Activated naive CD8-positive, alpha-beta T cell treated with anti-CD3 and anti-CD28 coated beads, Interleukin-2, amount 10 ng/mL, durations not matched to agents 7 days and 5 days (primary cell): Measurements from ENCODE around the gene ADAMTS9. TPM values are rescaled to one million over a fixed set of nuclear protein-coding genes. Genes with fewer than 3 reads are reported as not detected.
A peak's percentile ranks its signal among the peaks of the same experiment; 100 is the strongest.

ENCODE experiments used
- ATAC-seq: fragments of 150-1000 bp; cut with Tn5 transposase; one replicate; pipeline ENCODE4 v1.10.0; 2021; ENCODE audit warnings: low read depth, moderate library complexity
- POLR2A ChIA-PET: fragments of 350-600 bp; sonication (Branson Sonifier 250); formaldehyde crosslinking; loops from one replicate; lab custom pipeline; 2021; ENCODE audit warnings: antibody characterized with exemption; lab: Charles Lee
- DNase-seq: peaks from one replicate; pipeline ENCODE4 v3.0.0; 2021
- H3K27ac Mint-ChIP-seq: one replicate; pipeline ENCODE4 v1.8.0; 2022; ENCODE audit warnings: mild to moderate bottlenecking, mixed read lengths
- H3K27me3 Mint-ChIP-seq: one replicate; pipeline ENCODE4 v1.8.0; 2022; ENCODE audit warnings: mild to moderate bottlenecking, moderate library complexity, mixed read lengths
- H3K36me3 Mint-ChIP-seq: one replicate; pipeline ENCODE4 v1.8.0; 2021; ENCODE audit warnings: mild to moderate bottlenecking, mixed read lengths
- H3K4me1 Mint-ChIP-seq: one replicate; pipeline ENCODE4 v1.8.0; 2021; ENCODE audit warnings: mixed read lengths
- H3K4me3 Mint-ChIP-seq: one replicate; pipeline ENCODE4 v1.8.0; 2022; ENCODE audit warnings: mild to moderate bottlenecking, moderate library complexity, mixed read lengths
- H3K9me3 Mint-ChIP-seq: one replicate; pipeline ENCODE4 v1.8.0; 2021; ENCODE audit warnings: mixed read lengths
- total RNA-seq, 2 experiments: library from RNA; stranded (reverse); gene quantifications; one replicate each; pipeline ENCODE4 v1.2.3, GENCODE V29; 2021

Gene ADAMTS9
- total RNA-seq, 2 experiments from 2014 or later: not detected

- POLR2A ChIA-PET: no interaction called here
- ATAC-seq (peak; percentile 71), DNase-seq (peak; percentile 59)
- H3K27ac Mint-ChIP-seq: no peak overlapping the region
- H3K27me3 Mint-ChIP-seq: peaks cover 4% of the 10 kb centered on the region
- H3K36me3 Mint-ChIP-seq: no peaks in the 10 kb centered on the region
- H3K9me3 Mint-ChIP-seq: no peaks in the 10 kb centered on the region
- H3K4me1 Mint-ChIP-seq: peaks cover 2% of the 10 kb centered on the region
- H3K4me3 Mint-ChIP-seq: no peak overlapping the region
Measured at GRCh38 chr3:64533617-64534317, 154.0 kb downstream of the ADAMTS9 start.

GRCh38 chr3:64530434-64531049 lies 157.3 kb downstream of the ADAMTS9 start:
- POLR2A ChIA-PET: no interaction called here
- H3K27ac Mint-ChIP-seq: no peak overlapping the region

GRCh38 chr3:64523324-64523723 lies 164.5 kb downstream of the ADAMTS9 start:
- H3K4me3 Mint-ChIP-seq: no peak overlapping the region
- no peaks in the 10 kb centered on the region for H3K36me3 Mint-ChIP-seq
- POLR2A ChIA-PET: no interaction called here
- H3K9me3 Mint-ChIP-seq: no peaks in the 10 kb centered on the region
- H3K27me3 Mint-ChIP-seq: no peaks in the 10 kb centered on the region
- DNase-seq: no peak
- no peak overlapping the region for H3K27ac Mint-ChIP-seq
- no peak for ATAC-seq
- H3K4me1 Mint-ChIP-seq: no peaks in the 10 kb centered on the region

More at GRCh38 chr3:64530434-64531049, 157.3 kb downstream of the ADAMTS9 start:
- DNase-seq: no peak
- Mint-ChIP-seq H3K9me3 (no peaks in the 10 kb centered on the region), H3K27me3 (peaks cover 4% of the 10 kb centered on the region), H3K4me1 (peaks cover 2% of the 10 kb centered on the region), H3K4me3 (no peak overlapping the region), H3K36me3 (no peaks in the 10 kb centered on the region)
- no peak for ATAC-seq

- H3K27ac Mint-ChIP-seq: no peak overlapping the region
- H3K4me3 Mint-ChIP-seq: no peak overlapping the region
- H3K27me3 Mint-ChIP-seq: no peaks in the 10 kb centered on the region
- DNase-seq: no peak
- no peaks in the 10 kb centered on the region for H3K9me3 Mint-ChIP-seq
- H3K4me1 Mint-ChIP-seq: no peaks in the 10 kb centered on the region
- ATAC-seq: no peak
- H3K36me3 Mint-ChIP-seq: no peaks in the 10 kb centered on the region
- POLR2A ChIA-PET: no interaction called here
Measured at GRCh38 chr3:64520334-64520733, 167.5 kb downstream of the ADAMTS9 start.

GRCh38 chr3:64518950-64519349 lies 168.8 kb downstream of the ADAMTS9 start:
- POLR2A ChIA-PET: no interaction called here
- H3K27ac Mint-ChIP-seq: no peak overlapping the region
- DNase-seq (no peak), ATAC-seq (no peak)
- no peaks in the 10 kb centered on the region for H3K9me3 Mint-ChIP-seq
- H3K27me3 Mint-ChIP-seq: no peaks in the 10 kb centered on the region
- no peaks in the 10 kb centered on the region for H3K4me1 Mint-ChIP-seq
- no peak overlapping the region for H3K4me3 Mint-ChIP-seq
- no peaks in the 10 kb centered on the region for H3K36me3 Mint-ChIP-seq

GRCh38 chr3:64518496-64518895 lies 169.3 kb downstream of the ADAMTS9 start:
- no peaks in the 10 kb centered on the region for H3K9me3 Mint-ChIP-seq
- H3K27me3 Mint-ChIP-seq: no peaks in the 10 kb centered on the region
- ATAC-seq: no peak
- DNase-seq: no peak
- no peaks in the 10 kb centered on the region for H3K36me3 Mint-ChIP-seq
- no peak overlapping the region for H3K4me3 Mint-ChIP-seq
- POLR2A ChIA-PET: no interaction called here
- no peak overlapping the region for H3K27ac Mint-ChIP-seq
- H3K4me1 Mint-ChIP-seq: no peaks in the 10 kb centered on the region

DNA sequence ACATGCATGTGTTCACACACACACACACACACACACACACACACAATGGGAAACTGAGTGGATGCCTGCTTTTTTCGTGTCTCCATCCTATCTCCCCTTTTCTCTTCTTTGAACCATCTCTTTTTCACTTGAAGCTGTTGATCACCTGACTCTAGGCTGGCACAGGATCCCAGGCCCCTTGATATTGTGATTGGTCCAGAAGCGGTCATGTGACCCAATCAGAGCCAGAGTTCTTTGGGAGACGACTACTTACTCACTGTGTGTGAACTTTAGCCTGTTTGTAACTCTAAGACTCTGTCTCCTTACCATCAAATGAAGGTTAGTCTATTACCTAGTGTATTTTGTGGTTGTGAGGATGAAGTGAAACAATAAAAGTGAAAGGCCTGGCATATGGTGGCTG lies 172.9 kb downstream of the ADAMTS9 start:
- H3K9me3 Mint-ChIP-seq: no peaks in the 10 kb centered on the region
- no peak for ATAC-seq
- H3K4me3 Mint-ChIP-seq: no peak overlapping the region
- no peaks in the 10 kb centered on the region for H3K4me1 Mint-ChIP-seq
- H3K27me3 Mint-ChIP-seq: no peaks in the 10 kb centered on the region
- H3K27ac Mint-ChIP-seq: no peak overlapping the region
- DNase-seq: no peak
- no peaks in the 10 kb centered on the region for H3K36me3 Mint-ChIP-seq
- POLR2A ChIA-PET: no interaction called here

DNA sequence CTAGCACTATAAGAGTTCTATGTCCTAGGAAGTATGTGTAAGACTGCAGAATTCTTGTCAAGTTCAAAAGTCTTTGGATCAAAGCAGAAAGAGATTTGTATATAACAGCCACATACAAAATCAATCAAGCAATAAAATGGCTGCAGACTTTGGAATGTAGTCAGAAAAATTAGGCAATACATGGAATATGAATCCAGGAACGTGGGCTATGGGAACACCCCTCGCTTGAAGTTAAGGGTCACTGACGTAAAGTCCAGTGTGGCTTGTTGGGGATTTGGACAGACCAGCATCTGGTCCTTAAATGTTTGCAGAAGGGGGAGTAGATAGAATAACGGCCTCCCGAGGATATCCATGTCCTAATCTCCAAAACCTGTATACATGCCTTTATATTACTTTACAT lies 178.6 kb downstream of the ADAMTS9 start:
- Mint-ChIP-seq H3K4me1 (peaks cover 4% of the 10 kb centered on the region), H3K4me3 (no peak overlapping the region), H3K27ac (no peak overlapping the region)

GRCh38 chr3:64508140-64508539 lies 179.7 kb downstream of the ADAMTS9 start:
- Mint-ChIP-seq H3K36me3 (no peaks in the 10 kb centered on the region), H3K4me3 (no peak overlapping the region), H3K9me3 (no peaks in the 10 kb centered on the region), H3K27ac (no peak overlapping the region), H3K4me1 (peaks cover 4% of the 10 kb centered on the region), H3K27me3 (peaks cover 2% of the 10 kb centered on the region)
- POLR2A ChIA-PET: no interaction called here
- DNase-seq: no peak
- no peak for ATAC-seq

More for the DNA sequence above, 178.6 kb downstream of the ADAMTS9 start:
- ATAC-seq: no peak
- Mint-ChIP-seq H3K27me3 (peaks cover 2% of the 10 kb centered on the region), H3K9me3 (no peaks in the 10 kb centered on the region), H3K36me3 (no peaks in the 10 kb centered on the region)
- POLR2A ChIA-PET: no interaction called here
- DNase-seq: no peak

GRCh38 chr3:64506255-64506654 lies 181.5 kb downstream of the ADAMTS9 start:
- peaks cover 4% of the 10 kb centered on the region for H3K4me1 Mint-ChIP-seq
- no peaks in the 10 kb centered on the region for H3K36me3 Mint-ChIP-seq
- ATAC-seq (no peak), DNase-seq (no peak)
- H3K9me3 Mint-ChIP-seq: no peaks in the 10 kb centered on the region
- no peak overlapping the region for H3K27ac Mint-ChIP-seq
- no peak overlapping the region for H3K4me3 Mint-ChIP-seq
- peaks cover 5% of the 10 kb centered on the region for H3K27me3 Mint-ChIP-seq
- POLR2A ChIA-PET: interaction anchor here (0.6 kb wide), 1 partner anchor 684 kb away, joined by 3 read pairs; no protein-coding TSS in a partner anchor

- Mint-ChIP-seq H3K27ac (no peak overlapping the region), H3K27me3 (peaks cover 5% of the 10 kb centered on the region), H3K4me3 (no peak overlapping the region), H3K4me1 (peaks cover 4% of the 10 kb centered on the region), H3K36me3 (no peaks in the 10 kb centered on the region), H3K9me3 (no peaks in the 10 kb centered on the region)
- DNase-seq: no peak
- no peak for ATAC-seq
- POLR2A ChIA-PET: no interaction called here
Measured at GRCh38 chr3:64505419-64505818, 182.4 kb downstream of the ADAMTS9 start.

GRCh38 chr3:64502284-64502683 lies 185.5 kb downstream of the ADAMTS9 start:
- Mint-ChIP-seq H3K9me3 (no peaks in the 10 kb centered on the region), H3K4me1 (peaks cover 4% of the 10 kb centered on the region), H3K27ac (no peak overlapping the region), H3K4me3 (no peak overlapping the region), H3K27me3 (peaks cover 9% of the 10 kb centered on the region), H3K36me3 (no peaks in the 10 kb centered on the region)
- DNase-seq (no peak), ATAC-seq (no peak)
- POLR2A ChIA-PET: no interaction called here

DNA sequence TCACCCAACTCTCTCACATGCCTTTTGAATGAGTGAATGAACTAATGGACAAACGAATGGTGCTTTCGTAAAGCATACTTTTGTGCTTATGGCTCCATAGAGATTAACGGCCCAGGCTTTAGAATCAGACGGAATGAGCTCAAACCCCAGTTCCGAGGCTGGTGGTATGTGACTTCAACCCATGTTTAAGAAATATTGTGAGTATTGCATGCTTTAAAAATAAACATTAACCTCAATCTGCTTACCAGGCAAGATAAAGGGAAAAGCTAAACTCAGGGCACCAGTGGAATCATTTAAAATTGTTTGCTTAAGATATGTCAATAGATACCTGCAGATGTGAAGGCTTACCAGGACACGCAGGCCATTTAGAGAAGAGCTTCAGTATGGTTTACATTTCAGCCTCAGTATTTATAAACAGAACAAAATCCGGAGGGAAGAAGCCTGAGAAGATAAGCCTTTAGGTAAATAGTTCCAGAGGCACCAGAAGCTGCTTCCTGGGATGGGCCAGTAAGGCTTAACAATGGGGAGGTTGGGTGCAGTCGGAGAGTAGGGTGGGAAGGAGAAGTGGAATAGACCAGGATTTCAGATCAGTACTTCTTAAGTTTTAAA lies 186.4 kb downstream of the ADAMTS9 start:
- no peak overlapping the region for H3K27ac Mint-ChIP-seq
- H3K4me1 Mint-ChIP-seq: peaks cover 4% of the 10 kb centered on the region
- no peaks in the 10 kb centered on the region for H3K36me3 Mint-ChIP-seq
- POLR2A ChIA-PET: no interaction called here
- no peaks in the 10 kb centered on the region for H3K9me3 Mint-ChIP-seq
- ATAC-seq: no peak
- H3K4me3 Mint-ChIP-seq: no peak overlapping the region
- no peak for DNase-seq
- peaks cover 9% of the 10 kb centered on the region for H3K27me3 Mint-ChIP-seq
